HFFc6 (cell line): Measurements from ENCODE around the gene SOX6. TPM values are rescaled to one million over a fixed set of nuclear protein-coding genes. Genes with fewer than 3 reads are reported as not detected.
A peak's percentile ranks its signal among the peaks of the same experiment; 100 is the strongest.

ENCODE experiments used
- DNase-seq: peaks from one replicate; pipeline ENCODE4 v3.0.0-alpha.2; 2018
- H3K27ac Mint-ChIP-seq: 2 replicates; pipeline ENCODE4 v1.8.0; 2020; ENCODE audit warnings: mild to moderate bottlenecking, mixed read lengths
- H3K27me3 Mint-ChIP-seq: 2 replicates; pipeline ENCODE4 v1.8.0; 2021; ENCODE audit warnings: mild to moderate bottlenecking, moderate library complexity, mixed read lengths; ENCODE audit not compliant: insufficient read depth
- H3K36me3 Mint-ChIP-seq: 2 replicates; pipeline ENCODE4 v1.8.0; 2021; ENCODE audit warnings: low read depth, mixed read lengths
- H3K4me1 Mint-ChIP-seq: 2 replicates; pipeline ENCODE4 v1.8.0; 2020; ENCODE audit warnings: low read depth, mixed read lengths
- H3K4me3 Mint-ChIP-seq: 2 replicates; pipeline ENCODE4 v1.8.0; 2020; ENCODE audit warnings: mild to moderate bottlenecking, moderate library complexity, mixed read lengths
- H3K9me3 Mint-ChIP-seq: 2 replicates; pipeline ENCODE4 v1.8.0; 2020; ENCODE audit warnings: mild to moderate bottlenecking, mixed read lengths
- total RNA-seq, 6 experiments: library from RNA; stranded (reverse); fragmentation: NEBNext Ultra II Directional; extraction: Animal tissue kit (Norgen Biotek cat#: 25700); gene quantifications; 2 replicates in 1 of 6; 3 replicates in 5 of 6; pipeline ENCODE4 v1.2.3, GENCODE V29; 2021
- TF ChIP-seq, protein P1 (sequence below): fragments of 200-600 bp; sonication (generic); IDR thresholded peaks from 2 replicates; pipeline ENCODE4 v1.5.0; 2021; ENCODE audit warnings: antibody characterized with exemption, mild to moderate bottlenecking

SOX6 gene
- total RNA-seq, 6 experiments from 2014 or later: 0.66 to 6.5 (median 1.4) TPM

DNA sequence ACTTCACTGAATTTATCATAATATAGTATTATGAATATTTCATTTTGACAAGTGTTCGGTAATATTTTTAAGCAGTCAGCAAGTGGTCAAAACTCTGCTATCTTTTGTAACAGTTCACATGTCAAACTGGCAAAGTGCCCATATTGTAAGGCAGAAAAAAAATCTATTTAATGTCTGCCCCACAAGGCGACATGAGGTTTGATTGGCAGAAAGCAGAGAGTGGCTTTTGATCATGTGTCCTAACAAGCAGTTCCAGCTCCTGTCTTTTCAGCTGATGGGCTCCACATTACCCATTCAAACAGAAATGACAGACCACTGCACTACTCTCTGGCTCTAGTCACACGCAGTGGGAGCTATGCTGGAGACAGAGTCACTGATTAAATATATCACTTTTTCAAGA is 59.0 kb downstream of the SOX6 start:
- Mint-ChIP-seq H3K4me1 (peaks cover 8% of the 10 kb centered on the region; the same call in 1 of the 2 replicates), H3K27ac (no peak overlapping the region), H3K36me3 (no peaks in the 10 kb centered on the region), H3K27me3 (no peaks in the 10 kb centered on the region), H3K4me3 (no peak overlapping the region), H3K9me3 (no peaks in the 10 kb centered on the region; the same call in 1 of the 2 replicates)
- TF ChIP-seq, protein P1, sequence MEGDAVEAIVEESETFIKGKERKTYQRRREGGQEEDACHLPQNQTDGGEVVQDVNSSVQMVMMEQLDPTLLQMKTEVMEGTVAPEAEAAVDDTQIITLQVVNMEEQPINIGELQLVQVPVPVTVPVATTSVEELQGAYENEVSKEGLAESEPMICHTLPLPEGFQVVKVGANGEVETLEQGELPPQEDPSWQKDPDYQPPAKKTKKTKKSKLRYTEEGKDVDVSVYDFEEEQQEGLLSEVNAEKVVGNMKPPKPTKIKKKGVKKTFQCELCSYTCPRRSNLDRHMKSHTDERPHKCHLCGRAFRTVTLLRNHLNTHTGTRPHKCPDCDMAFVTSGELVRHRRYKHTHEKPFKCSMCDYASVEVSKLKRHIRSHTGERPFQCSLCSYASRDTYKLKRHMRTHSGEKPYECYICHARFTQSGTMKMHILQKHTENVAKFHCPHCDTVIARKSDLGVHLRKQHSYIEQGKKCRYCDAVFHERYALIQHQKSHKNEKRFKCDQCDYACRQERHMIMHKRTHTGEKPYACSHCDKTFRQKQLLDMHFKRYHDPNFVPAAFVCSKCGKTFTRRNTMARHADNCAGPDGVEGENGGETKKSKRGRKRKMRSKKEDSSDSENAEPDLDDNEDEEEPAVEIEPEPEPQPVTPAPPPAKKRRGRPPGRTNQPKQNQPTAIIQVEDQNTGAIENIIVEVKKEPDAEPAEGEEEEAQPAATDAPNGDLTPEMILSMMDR: no peak
- no peak for DNase-seq

DNA sequence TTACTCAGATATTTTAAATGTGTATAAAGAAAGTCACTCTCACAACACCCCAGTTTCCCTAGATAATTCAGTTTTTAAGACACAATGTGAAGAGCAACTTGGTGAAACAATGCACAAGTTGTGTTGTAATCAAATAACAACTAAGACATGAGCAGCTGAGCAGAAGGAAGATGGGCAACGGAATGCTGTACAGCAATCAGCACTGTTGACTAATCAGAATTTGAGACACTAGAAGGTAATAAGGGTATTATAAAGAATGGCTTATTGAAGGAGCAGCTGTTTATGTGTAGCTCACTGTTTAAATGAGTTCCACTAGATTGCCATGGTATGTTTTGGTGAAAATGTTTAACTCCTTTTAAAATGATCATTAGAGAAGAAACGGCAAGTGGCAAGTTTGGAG is 60.1 kb downstream of the SOX6 start:
- H3K27ac Mint-ChIP-seq: no peak overlapping the region
- DNase-seq: no peak
- peaks cover 8% of the 10 kb centered on the region; the same call in 1 of the 2 replicates for H3K4me1 Mint-ChIP-seq
- TF ChIP-seq, protein P1: no peak
- H3K9me3 Mint-ChIP-seq: no peaks in the 10 kb centered on the region; the same call in 1 of the 2 replicates
- no peaks in the 10 kb centered on the region for H3K36me3 Mint-ChIP-seq
- no peak overlapping the region for H3K4me3 Mint-ChIP-seq
- no peaks in the 10 kb centered on the region; the same call in 1 of the 2 replicates for H3K27me3 Mint-ChIP-seq

GRCh38 chr11:16295592-16295991 is 60.8 kb downstream of the SOX6 start:
- H3K27ac Mint-ChIP-seq: no peak overlapping the region
- H3K4me3 Mint-ChIP-seq: no peak overlapping the region
- no peak for DNase-seq
- H3K9me3 Mint-ChIP-seq: no peaks in the 10 kb centered on the region; the same call in 1 of the 2 replicates
- H3K27me3 Mint-ChIP-seq: no peaks in the 10 kb centered on the region; the same call in 1 of the 2 replicates
- TF ChIP-seq, protein P1: no peak
- no peaks in the 10 kb centered on the region for H3K36me3 Mint-ChIP-seq
- peaks cover 8% of the 10 kb centered on the region; the same call in 1 of the 2 replicates for H3K4me1 Mint-ChIP-seq

GRCh38 chr11:16293204-16293681 is 63.1 kb downstream of the SOX6 start:
- no peaks in the 10 kb centered on the region for H3K36me3 Mint-ChIP-seq
- no peaks in the 10 kb centered on the region; the same call in 1 of the 2 replicates for H3K9me3 Mint-ChIP-seq
- H3K27ac Mint-ChIP-seq: no peak overlapping the region; the same call in 1 of the 2 replicates
- no peak overlapping the region; the same call in 1 of the 2 replicates for H3K4me3 Mint-ChIP-seq
- DNase-seq: peak; percentile 35
- TF ChIP-seq, protein P1: no peak
- H3K27me3 Mint-ChIP-seq: no peaks in the 10 kb centered on the region; the same call in 1 of the 2 replicates
- H3K4me1 Mint-ChIP-seq: peaks cover 8% of the 10 kb centered on the region; the same call in 1 of the 2 replicates

DNA sequence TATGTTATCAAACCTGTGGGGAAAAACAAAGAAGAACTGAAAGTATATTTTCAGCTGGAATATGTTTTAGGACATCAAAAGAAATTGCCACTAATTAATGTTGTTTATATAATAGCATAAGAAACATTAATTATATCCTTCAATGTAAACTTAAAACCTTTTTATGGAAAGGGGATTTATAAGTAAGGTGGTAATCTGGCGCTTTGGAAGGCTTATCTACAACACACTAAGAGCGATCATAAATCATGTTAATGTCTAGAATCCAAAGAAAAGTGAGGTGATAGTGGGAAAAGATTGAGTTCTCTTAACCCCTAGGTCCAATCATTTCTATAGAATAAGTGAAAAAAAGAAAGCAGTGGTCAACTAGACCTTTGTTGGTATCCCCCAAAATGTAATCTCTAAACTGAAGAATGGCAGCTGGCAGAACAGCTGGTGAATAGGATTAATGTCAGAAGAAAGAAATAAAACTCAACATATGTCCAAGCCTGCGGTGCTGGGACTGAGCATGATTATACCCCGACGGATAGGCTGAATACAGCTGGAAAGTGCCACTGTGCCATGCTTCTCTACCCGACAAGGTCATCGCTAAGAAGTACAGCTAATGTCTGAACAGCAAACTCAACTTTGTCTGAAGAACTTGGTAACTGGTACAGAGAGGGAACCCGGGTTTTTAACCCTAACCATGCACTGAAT is 64.0 kb downstream of the SOX6 start:
- Mint-ChIP-seq H3K27ac (no peak overlapping the region), H3K4me1 (peaks cover 8% of the 10 kb centered on the region; the same call in 1 of the 2 replicates), H3K36me3 (no peaks in the 10 kb centered on the region)

More for the DNA sequence above, 64.0 kb downstream of the SOX6 start:
- H3K4me3 Mint-ChIP-seq: no peak overlapping the region
- DNase-seq: no peak
- no peaks in the 10 kb centered on the region; the same call in 1 of the 2 replicates for H3K9me3 Mint-ChIP-seq
- H3K27me3 Mint-ChIP-seq: no peaks in the 10 kb centered on the region; the same call in 1 of the 2 replicates
- TF ChIP-seq, protein P1: no peak
